Measurements from ENCODE around the gene CPLX3. TPM values are rescaled to one million over a fixed set of nuclear protein-coding genes. Genes with fewer than 3 reads are reported as not detected.

CPLX3 gene
- total RNA-seq, 4 donors from 2014 or later: not detected

- H3K9me3 ChIP-seq: no peaks in the 10 kb centered on the region
- no peak overlapping the region for H3K4me3 ChIP-seq
- peaks cover 0 to 18% of the 10 kb centered on the region in 2 donors for H3K36me3 ChIP-seq
- peaks cover 0 to 44% (median 15%) of the 10 kb centered on the region in 3 donors for H3K4me1 ChIP-seq
- H3K27me3 ChIP-seq: no peaks in the 10 kb centered on the region
- TF ChIP-seq, protein P1, sequence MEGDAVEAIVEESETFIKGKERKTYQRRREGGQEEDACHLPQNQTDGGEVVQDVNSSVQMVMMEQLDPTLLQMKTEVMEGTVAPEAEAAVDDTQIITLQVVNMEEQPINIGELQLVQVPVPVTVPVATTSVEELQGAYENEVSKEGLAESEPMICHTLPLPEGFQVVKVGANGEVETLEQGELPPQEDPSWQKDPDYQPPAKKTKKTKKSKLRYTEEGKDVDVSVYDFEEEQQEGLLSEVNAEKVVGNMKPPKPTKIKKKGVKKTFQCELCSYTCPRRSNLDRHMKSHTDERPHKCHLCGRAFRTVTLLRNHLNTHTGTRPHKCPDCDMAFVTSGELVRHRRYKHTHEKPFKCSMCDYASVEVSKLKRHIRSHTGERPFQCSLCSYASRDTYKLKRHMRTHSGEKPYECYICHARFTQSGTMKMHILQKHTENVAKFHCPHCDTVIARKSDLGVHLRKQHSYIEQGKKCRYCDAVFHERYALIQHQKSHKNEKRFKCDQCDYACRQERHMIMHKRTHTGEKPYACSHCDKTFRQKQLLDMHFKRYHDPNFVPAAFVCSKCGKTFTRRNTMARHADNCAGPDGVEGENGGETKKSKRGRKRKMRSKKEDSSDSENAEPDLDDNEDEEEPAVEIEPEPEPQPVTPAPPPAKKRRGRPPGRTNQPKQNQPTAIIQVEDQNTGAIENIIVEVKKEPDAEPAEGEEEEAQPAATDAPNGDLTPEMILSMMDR (IDR thresholded peaks at IDR 0.05): no peak
- no peak for TF ChIP-seq EP300 (IDR thresholded peaks at IDR 0.05)
- TF ChIP-seq POLR2A (IDR thresholded peaks at IDR 0.05): no peak
- TF ChIP-seq POLR2AphosphoS5 (IDR thresholded peaks at IDR 0.05): no peak
- no peak overlapping the region for H3K27ac ChIP-seq
- no peak for ATAC-seq
- WGBS, 2 donors (ENCODE audit: low coverage in 1 of 2): 45 to 52% methylated on average over 5 to 6 of the region's 9 CpGs
Observed at GRCh38 chr15:74857671-74858368, 31.4 kb downstream of the CPLX3 start.

GRCh38 chr15:74858369-74858740, 31.9 kb downstream of the CPLX3 start:
- no peak overlapping the region for H3K4me3 ChIP-seq
- no peak for ATAC-seq
- 20 to 64% methylated on average over 1 to 4 of the region's 4 CpGs for WGBS, 2 donors (ENCODE audit: low coverage in 1 of 2)
- TF ChIP-seq POLR2A (IDR thresholded peaks at IDR 0.05): no peak
- TF ChIP-seq, protein P1 (IDR thresholded peaks at IDR 0.05): no peak
- no peak for TF ChIP-seq EP300 (IDR thresholded peaks at IDR 0.05)
- TF ChIP-seq POLR2AphosphoS5 (IDR thresholded peaks at IDR 0.05): no peak
- H3K4me1 ChIP-seq: peaks cover 0 to 50% (median 15%) of the 10 kb centered on the region in 3 donors
- H3K27ac ChIP-seq: no peak overlapping the region
- peaks cover 0 to 13% of the 10 kb centered on the region in 2 donors for H3K36me3 ChIP-seq
- no peaks in the 10 kb centered on the region for H3K27me3 ChIP-seq
- no peaks in the 10 kb centered on the region for H3K9me3 ChIP-seq

DNA sequence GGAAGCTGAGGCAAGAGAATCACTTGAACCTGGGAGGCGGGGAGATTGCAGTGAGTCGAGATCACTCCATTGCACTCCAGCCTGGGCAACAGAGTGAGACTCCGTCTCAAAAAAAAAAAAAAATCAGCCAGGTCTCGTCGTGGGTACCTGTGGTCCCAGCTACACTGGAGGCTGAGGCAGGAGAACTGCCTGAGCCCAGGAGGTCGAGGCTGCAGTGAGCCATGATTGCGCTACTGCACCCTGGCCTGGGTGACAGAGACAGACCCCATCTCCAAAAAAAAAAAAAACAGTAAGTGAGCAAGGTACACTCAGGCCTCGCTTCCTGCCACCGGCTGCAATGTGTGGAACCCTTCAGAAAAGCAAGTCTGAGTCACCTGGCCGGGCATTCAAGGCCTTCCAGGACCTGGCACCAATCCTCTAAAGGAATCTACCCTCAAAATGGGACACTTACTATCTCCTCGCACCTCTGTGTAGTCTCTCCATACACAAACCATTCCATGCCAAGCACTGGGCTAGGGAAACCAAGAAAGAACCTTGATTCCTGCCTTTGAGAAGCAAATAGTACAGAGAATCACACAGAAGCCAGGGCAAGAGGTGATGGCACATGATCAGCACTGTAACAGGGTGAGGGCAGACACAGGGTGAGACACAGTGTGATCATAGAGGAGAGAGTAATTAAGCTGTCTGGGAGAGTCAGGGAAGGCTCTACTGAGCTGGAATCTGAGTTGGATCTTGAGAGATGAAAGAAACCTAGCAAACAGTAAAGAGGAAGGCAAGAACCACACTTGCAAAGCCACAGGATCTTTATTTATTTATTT, 37.0 kb downstream of the CPLX3 start:
- TF ChIP-seq POLR2AphosphoS5 (IDR thresholded peaks at IDR 0.05) (no peak), EP300 (IDR thresholded peaks at IDR 0.05) (no peak), POLR2A (IDR thresholded peaks at IDR 0.05) (no peak)
- TF ChIP-seq, protein P1 (IDR thresholded peaks at IDR 0.05): no peak
- Histone ChIP-seq H3K9me3 (no peaks in the 10 kb centered on the region), H3K36me3 (no peaks in the 10 kb centered on the region), H3K27me3 (no peaks in the 10 kb centered on the region), H3K4me1 (peaks cover 0 to 60% (median 27%) of the 10 kb centered on the region in 3 donors), H3K4me3 (no peak overlapping the region), H3K27ac (peak overlapping the region in 2 of 4 donors; percentile 52 to 53)
- WGBS, 2 donors (ENCODE audit: low coverage in 1 of 2): 20 to 43% methylated on average over 1 to 4 of the region's 11 CpGs
- no peak for ATAC-seq

- 63 to 84% methylated on average over 1 to 5 of the region's 6 CpGs for WGBS, 2 donors (ENCODE audit: low coverage in 1 of 2)
- ATAC-seq: no peak
Observed at GRCh38 chr15:74864296-74864695, 37.9 kb downstream of the CPLX3 start.

More at GRCh38 chr15:74864296-74864695, 37.9 kb downstream of the CPLX3 start:
- no peaks in the 10 kb centered on the region for H3K9me3 ChIP-seq
- H3K4me3 ChIP-seq: no peak overlapping the region
- TF ChIP-seq EP300 (IDR thresholded peaks at IDR 0.05) (no peak), POLR2AphosphoS5 (IDR thresholded peaks at IDR 0.05) (no peak), POLR2A (IDR thresholded peaks at IDR 0.05) (no peak)
- TF ChIP-seq, protein P1 (IDR thresholded peaks at IDR 0.05): no peak
- H3K36me3 ChIP-seq: no peaks in the 10 kb centered on the region
- peak overlapping the region in 2 of 4 donors; percentile 18 to 52 for H3K27ac ChIP-seq
- peaks cover 0 to 60% (median 31%) of the 10 kb centered on the region in 3 donors for H3K4me1 ChIP-seq
- H3K27me3 ChIP-seq: no peaks in the 10 kb centered on the region

Measured in gastroesophageal sphincter (tissue), 4 donors.